Forelimb muscle (tissue), 1 donor: ENCODE data around the gene ETFA. TPM values are rescaled to one million over a fixed set of nuclear protein-coding genes. Genes with fewer than 3 reads are reported as not detected.

ENCODE experiments used
- DNase-seq: peaks from one replicate; pipeline ENCODE4 v3.0.0-alpha.2; 2013; ENCODE audit warnings: low read depth
- polyA plus RNA-seq: library from polyadenylated mRNA; unstranded; fragments of 120-200 nt; gene quantifications from one replicate; pipeline ENCODE4 v1.2.1, GENCODE V29; 2013; ENCODE audit not compliant: insufficient read length

ETFA gene
- polyA plus RNA-seq, 1 donor, result 113 TPM

GRCh38 chr15:76340803-76341365 lies 29.6 kb upstream of the ETFA start:
- DNase-seq, result no peak

- DNase-seq, result no peak
These were observed 29.0 kb upstream of the ETFA start for GRCh38 chr15:76340198-76340802.

GRCh38 chr15:76339305-76340197 lies 28.3 kb upstream of the ETFA start:
- DNase-seq, result no peak

GRCh38 chr15:76338486-76339304 lies 27.4 kb upstream of the ETFA start:
- DNase-seq, result no peak

- no peak for DNase-seq
These were observed 26.6 kb upstream of the ETFA start for GRCh38 chr15:76337696-76338485.

GRCh38 chr15:76337059-76337695 lies 25.9 kb upstream of the ETFA start:
- DNase-seq, result no peak

- DNase-seq, result no peak
These were observed 25.2 kb upstream of the ETFA start, which contains the start of gene ISL2 for GRCh38 chr15:76336254-76337058. Gene ISL2, plus strand, starts transcription at chr15:76336773. Its CDS starts 111 bp downstream, at chr15:76336884.

GRCh38 chr15:76335307-76336253 lies 24.3 kb upstream of the ETFA start:
- DNase-seq, result no peak

- DNase-seq, result no peak
These were observed 23.4 kb upstream of the ETFA start for GRCh38 chr15:76334438-76335306.

- DNase-seq, result no peak
These were observed 22.6 kb upstream of the ETFA start for GRCh38 chr15:76333720-76334437.

- DNase-seq, result no peak
These were observed 22.0 kb upstream of the ETFA start for GRCh38 chr15:76333309-76333708.

- no peak for DNase-seq
These were observed 21.5 kb upstream of the ETFA start for GRCh38 chr15:76332796-76333195.

GRCh38 chr15:76330080-76330680 lies 18.9 kb upstream of the ETFA start:
- DNase-seq, result no peak

GRCh38 chr15:76328958-76329357 lies 17.7 kb upstream of the ETFA start:
- DNase-seq, result no peak

GRCh38 chr15:76328106-76328696 lies 16.9 kb upstream of the ETFA start:
- no peak for DNase-seq
